HG03457 (cell line): ENCODE results near the gene CALCR.

ENCODE experiments used
- ATAC-seq: cut with Tn5 transposase; IDR thresholded peaks from one replicate; pipeline ENCODE4 v1.9.1; 2021; ENCODE audit warnings: moderate number of reproducible peaks; ENCODE audit not compliant: unreplicated experiment

Gene CALCR

DNA sequence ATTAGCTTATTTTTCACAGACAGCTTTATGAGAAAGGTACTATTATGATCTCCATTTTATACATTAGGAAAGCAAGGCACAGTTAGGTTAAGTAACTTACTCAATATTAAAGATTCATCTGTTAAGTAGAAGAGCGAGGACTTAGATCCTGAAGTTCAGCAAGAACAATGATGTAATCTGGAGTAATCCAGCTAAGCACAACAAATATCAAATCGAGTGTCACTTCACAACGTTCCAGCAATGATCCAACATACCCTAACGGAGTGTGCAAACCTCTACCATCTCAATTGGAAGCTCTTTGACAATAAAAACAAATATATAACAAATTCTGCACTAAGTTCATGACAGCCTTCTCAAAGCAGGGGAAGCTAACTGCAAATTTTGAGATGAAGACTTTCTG lies 121.3 kb downstream of the CALCR start:
- ATAC-seq: no peak

DNA sequence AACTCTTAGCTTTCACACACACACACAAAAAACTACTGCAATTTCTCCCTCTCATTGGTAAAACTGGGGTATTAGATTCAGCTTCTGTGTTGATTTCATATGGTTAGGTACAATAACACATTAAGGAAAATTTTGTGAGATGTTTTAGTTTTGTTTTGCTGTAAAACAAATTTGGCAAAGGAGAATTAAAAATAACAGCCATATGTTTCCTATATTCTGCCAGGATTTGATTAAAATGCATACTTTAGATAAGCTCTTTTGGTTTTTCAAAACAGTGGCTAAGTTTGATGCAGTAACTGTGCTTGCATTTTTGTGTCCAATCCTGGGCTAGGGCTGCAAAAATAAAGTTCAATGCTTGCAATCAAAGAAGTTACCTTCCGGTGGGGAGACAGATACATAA lies 126.3 kb downstream of the CALCR start:
- no peak for ATAC-seq

DNA sequence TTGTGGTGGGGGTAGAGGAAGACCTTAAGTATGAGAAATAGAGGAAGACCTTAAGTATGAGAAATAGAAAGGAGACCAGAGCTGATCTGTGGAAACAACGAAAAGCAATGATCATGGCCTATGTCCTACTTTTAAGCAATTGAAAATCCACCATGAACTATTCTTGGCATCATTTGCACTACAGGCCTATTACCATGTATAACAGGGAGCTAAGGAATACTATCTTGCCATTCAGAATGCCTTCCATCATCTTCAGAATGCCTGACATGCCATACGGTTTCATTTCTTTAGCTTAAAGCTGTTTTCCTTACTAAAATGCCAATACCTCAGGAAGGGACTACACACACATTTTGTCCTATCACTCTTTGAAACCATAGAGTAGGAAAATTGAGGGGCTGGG lies 127.0 kb downstream of the CALCR start:
- ATAC-seq: no peak

DNA sequence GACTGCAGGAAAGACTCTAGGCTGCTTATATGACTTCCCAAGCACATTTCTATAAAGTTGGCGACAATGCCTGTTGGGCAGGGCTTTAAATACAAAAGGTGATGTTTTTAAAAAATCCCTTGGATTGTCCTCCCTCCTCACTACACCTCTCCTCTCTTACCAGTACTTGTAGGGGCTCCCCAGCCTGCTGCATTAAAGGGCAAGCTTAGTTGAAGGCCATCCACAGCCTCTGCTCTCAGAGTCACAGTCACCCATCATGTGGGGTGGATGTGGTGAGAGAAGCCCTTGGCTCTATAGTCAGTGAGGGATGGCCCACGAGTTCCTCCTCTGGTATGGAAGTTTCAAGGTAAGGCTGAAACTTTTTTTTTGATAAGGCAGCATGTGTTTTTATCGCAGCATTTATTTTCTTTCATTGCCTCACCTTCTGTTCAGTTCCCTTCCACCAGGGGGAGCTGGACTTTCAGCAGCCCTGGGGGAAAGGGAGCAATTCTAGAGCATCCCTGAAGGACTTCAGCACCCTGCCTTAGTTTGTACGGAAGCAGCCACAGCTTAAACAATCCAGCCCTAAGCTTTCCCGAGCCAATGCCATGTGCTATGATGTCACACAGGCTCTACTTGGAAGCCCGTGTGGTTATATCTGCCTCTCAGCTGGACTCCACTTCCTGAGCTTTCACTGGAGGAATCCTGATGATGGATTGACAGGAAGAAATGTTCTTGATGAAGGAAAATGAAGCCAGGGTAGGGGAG lies 131.9 kb downstream of the CALCR start:
- ATAC-seq: peak; percentile 61

DNA sequence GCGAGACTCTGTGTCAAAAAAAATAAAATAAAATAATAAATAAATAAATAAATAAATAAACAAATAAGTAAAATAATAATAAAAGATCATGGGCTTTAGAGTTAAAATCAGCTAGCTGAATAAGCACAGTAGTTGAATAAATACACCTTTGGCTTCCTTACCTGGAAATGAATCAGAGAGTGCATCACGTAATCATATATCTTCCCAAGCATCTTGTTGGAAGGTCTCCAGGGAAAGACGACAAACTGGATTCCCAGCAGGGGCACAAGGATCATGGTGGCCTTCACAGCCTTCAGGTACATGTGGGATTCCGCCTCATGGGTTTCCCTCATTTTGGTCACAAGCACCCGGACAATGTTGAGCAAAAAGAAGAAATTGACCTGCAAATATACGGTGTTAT lies 138.7 kb downstream of the CALCR start:
- no peak for ATAC-seq

DNA sequence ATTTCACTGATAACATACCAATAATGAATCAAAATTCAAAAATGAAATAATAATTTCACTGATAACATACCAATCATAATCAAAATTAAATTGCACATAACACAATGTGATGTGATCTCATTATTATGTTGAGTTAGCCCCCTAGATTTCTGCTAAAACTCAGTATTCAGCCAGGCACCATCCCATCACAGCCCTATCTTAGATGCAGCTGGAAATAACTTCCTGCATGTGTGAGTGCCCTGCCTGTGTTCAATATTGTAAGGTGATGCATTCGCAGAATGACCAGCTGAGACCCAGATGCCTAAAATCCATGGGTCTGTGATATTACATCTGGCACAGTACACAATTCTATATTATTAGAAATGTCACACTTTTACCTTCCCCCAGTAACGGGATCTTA lies 142.4 kb downstream of the CALCR start:
- no peak for ATAC-seq

DNA sequence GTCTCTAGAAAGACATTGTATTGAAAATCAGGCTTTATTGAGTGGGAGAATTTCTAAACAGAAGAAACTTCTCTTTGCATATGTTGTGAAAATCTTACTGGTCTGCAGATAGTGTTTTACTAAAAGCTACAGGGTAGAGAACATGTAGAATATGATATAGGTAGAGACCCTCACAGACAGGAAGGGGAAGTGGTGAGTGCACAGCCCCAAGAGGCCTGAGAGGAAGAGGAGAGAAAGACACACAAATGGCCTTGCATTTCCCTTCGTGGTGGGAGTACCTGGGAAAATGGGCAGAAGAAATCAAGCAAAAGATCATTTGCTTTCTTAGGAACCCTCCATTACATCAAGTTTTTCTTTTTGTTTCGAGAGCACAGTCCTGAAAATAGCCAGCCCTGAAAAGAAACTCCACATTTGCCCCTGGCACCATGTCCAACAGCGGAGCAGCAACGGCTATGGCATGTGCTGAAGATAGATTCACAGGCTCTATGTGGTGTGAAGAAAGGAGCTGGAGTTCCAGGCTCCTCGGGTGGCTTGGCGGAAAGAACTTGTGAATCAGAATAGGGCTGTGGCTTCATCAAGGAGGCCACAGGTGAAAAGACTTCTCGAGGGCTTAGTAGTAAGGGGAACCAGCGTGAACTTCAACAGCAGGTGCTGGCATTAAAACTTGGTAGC lies 143.5 kb downstream of the CALCR start:
- ATAC-seq: no peak

DNA sequence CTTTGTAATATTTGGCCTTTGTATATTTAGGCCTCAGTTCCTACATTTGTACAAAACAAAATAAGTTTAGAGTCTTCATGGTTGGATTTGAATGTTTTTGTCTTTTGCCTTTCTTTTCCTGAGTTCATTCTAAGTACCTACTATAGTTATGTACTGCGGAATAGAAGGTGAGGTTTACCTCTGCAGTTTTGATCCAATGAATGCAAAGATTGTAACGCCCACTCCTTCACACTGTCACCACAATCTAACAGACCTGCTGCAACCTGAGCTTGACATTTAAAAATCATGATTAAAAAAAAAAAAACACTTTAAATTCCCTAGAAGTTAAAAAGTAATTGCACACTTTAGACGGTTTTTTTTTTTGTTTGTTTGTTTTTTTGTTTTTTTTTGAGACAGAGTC lies 145.0 kb downstream of the CALCR start:
- no peak for ATAC-seq

DNA sequence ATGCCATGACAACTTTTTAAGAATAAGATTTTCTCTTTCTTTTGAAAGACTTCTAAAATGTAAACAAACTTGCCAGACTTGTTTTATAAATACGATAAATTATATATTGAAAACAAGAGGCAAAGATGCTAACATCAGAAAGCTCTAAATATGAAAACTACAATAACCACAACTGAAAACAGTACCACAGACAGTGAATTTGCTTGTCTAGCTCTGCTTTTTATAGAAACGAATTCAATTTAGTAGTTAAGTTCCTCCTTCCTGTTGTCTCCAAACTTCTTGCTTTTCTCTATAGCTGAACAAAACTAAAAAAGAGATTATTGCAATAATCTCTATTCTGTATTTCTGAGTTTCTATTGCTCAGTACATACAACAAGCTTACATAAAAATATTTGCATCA lies 147.4 kb downstream of the CALCR start:
- ATAC-seq: no peak

DNA sequence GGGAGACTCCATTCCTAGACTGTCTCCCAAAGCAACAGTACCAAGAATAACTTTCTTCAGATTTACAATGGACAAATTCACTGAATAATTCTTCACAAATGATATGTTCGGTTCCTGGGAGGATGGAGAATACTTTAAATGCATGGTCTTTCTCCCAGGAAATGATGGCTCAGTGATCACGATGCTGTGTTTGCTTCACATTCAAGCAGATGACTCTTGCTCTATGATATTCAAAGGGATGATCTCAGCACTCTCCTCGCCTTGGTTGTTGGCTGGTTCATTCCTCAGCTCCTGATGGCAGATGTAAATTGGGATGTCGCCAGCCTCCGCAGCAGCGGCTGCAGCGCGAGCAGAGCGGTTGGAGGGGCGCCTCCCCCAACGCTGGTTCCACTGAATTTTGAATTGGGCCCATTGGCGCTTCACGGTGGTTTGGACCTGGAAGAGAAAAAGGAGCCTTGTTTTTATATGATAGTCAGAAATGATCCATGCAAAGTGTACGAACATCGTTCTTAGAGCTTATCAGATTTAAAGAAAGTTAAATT lies 148.3 kb downstream of the CALCR start:
- ATAC-seq: no peak

DNA sequence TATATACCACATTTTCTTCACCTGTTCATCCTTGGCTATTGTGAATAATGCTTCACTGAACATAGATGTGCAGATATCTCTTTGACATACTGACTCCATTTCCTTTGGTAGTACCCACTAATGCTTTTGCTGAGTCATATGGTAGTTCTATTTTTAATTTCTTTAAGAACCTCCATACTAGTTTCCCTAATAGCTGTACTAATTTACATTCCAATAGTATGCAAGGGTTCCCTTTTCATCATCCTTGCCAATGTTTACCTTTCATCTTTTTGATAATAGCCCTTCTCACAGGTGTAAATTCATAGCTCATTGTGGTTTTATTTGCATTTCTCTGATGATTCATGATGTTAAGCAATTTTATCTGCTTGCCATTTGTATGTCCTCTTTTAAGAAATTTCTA lies 159.9 kb downstream of the CALCR start:
- no peak for ATAC-seq

DNA sequence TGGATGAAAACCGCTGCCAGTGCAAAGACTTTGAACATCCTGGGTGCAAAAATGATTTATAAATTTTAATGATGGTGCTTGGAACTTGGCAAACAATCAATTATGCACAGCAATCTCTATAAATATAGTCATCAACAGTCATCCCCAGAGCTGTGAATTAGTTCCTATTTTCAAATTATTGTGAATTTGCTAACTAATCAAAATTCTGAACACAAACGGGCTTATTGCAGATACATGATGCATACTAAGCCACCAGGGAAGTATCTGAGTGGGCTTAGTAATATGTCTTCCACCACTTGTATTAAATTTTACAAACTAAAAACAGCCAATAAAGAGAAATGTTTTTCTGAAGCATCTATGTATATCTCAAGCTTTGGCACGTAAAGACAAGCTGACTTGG lies 165.2 kb downstream of the CALCR start:
- ATAC-seq: no peak

DNA sequence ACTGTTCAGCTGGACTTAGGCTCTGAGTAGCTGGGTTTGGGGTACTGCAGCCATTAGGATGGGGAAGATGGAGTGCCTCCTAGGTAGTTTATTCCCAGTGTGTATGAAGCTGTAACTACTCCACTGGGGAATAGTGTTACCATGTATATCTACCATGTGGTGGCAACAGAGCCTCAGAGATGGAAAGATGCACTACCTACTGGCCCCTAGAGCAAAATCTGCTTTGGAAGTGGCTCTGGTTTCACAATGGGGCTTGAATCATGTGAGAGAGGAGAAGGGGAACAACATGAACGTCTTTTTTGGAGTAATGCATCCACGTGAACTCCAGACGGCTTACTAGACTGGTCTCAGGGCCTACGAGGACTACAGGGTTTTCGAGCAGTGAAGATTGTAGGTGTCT lies 167.3 kb downstream of the CALCR start:
- no peak for ATAC-seq

DNA sequence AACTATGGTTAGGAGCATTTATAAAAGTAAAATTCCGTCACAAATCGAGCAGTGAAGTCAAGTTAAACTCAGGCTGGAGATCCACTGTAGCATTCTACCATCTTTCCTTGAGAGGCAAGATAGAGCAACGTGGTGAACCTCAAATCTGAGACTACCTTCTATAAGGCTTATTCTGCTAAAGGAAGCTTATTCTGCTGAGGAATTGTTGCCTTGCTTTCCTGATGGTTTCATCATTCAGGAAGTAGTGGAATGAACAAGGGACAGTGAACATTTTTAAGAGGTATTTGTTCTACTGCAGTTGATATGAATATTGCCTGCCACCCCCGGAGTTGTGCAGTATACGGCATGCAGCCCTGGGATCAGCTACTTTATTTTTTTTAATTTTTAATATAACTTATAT lies 171.6 kb downstream of the CALCR start:
- ATAC-seq: no peak

DNA sequence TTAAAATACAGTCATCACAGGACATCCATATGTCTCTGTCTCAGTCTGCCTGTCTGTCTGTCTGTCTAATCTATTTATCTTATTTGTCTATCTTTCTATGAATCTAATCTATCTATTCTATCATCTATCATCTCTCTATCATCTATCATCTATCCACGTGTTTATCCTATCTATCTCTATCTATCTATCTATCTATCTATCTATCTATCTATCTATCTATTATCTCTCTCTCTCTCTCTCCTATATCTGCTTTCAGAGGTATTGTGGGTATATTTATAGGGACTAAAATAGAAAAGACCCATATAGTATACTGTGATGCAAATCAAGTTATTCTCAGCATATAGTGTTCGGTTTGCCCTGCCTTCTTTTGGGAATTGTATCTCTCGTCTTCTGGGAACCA lies 174.9 kb downstream of the CALCR start:
- ATAC-seq: no peak

DNA sequence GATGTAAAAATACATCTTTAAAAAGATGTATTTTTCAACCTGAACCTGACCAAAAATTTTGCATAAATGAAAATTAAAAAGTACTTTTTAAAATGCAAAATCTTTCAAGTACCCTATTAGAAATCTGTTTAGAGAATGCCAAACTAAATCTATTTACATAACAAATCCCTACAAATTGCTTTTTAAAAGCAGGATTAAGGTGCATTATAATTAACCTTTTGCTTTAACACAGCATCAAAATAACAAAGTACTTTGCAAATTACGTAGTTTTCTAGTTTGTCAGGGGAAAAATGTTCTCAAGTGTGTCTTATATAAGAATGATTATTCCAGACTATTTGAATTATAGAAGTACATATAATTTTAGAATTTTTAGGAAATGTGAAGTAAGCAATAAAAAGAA lies 181.5 kb downstream of the CALCR start:
- ATAC-seq: no peak

DNA sequence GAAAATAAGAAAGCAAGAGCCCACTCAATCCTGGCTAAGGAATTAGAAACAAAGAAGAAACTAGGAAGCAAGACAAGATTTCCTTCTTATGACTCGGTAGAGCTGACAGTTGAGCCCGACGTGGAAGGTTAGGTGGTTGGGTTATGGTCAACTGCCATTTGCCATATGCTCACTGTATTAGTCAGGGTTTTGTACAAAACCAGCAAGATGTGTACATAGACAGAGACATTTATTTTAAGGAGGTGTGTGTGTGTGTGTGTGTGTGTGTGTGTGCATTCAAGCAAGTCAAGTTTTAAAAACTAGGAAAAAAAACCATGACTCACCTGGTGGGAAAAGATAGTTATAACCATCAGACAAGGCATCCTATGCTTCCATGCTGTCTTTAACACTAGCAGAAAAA lies 183.9 kb downstream of the CALCR start:
- ATAC-seq: no peak

DNA sequence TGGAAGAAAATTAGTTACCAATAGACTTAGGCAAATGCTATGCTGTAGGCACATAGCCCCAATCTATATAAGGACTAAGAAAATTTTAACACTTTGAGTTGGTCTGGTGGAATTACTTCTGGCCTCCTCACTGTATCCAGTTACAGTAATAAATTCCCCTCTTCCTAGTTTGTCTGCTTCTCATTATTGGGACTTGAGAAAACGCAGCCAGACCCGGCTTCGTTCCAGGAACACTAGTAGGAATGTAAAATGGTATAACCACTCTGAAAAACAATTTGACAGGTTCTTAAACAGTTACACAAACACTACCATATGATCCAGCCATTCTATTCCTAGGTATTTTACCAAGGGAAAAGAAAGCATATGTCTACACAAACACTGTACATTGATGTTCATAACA lies 192.2 kb downstream of the CALCR start:
- ATAC-seq: no peak

DNA sequence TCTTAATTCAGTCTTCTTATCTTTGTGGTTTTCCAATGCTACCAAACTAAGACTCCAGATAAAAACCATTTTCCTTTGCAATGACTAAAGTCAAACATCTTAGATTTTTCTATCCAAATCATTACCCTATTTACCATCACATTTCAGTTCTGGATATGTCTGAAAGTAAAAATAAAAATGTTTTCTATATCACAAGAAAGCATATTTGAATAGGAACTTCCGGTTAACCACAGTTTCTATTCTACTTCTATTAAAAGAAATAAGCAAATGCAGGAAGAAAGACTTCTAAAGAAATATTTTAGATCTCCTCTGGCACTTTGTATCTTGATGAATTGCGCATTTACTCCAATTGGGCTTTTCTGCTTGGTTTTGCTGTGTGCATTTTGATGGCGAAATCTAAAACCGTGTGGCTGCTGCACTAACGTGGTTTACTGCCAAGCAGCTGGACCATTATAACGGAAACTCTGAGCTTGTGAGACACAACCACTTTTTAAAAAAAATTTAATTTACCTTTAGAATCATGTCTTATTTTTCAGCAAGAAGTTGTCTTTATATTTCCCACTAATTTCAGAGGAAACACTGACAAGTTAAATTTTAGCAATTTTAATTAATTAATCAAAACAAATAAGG lies 196.3 kb downstream of the CALCR start:
- ATAC-seq: no peak

DNA sequence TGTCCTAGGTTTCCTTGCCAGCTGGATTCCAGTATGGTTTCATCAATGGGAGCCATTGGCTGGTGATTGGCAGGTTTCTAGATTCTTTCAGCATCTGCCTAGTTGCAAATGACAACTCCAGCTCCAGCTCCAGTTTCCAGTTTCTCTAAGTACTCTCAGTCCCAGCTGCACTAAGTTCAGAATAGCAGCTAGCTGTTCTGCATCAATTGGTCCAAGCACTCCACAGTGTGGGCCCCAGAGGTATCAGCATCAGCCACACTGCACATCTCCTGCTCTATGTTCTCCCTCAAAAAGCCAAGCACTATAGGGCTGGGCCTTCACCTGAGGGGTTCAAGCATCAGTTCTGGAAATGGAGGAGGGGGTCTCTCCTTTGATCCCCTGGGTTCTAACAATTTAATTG lies 198.9 kb downstream of the CALCR start:
- ATAC-seq: no peak
